Subcutaneous abdominal adipose tissue (tissue), 5 donors: ENCODE data around the gene TMEM92.

Experiments used
- H3K27ac ChIP-seq: one replicate; pipeline ENCODE4 v1.7.0; 2013; ENCODE audit warnings: low read depth, mild to moderate bottlenecking, inconsistent platforms, low read length, moderate library complexity
- H3K27me3 ChIP-seq, 5 donors: one replicate each; pipeline ENCODE4 v1.7.0; 2013; ENCODE audit warnings: low read length in 5 of 5, inconsistent platforms in 1 of 5; ENCODE audit not compliant: control insufficient read depth in 5 of 5, insufficient read depth in 4 of 5
- H3K36me3 ChIP-seq, 5 donors: one replicate each; pipeline ENCODE4 v1.7.0; 2013; ENCODE audit warnings: low read length in 5 of 5; ENCODE audit not compliant: control insufficient read depth in 5 of 5, insufficient read depth in 5 of 5
- H3K4me1 ChIP-seq, 5 donors: one replicate each; pipeline ENCODE4 v1.7.0; 2013; ENCODE audit warnings: low read length in 5 of 5, mild to moderate bottlenecking in 3 of 5, moderate library complexity in 1 of 5; ENCODE audit not compliant: control insufficient read depth in 5 of 5, insufficient read depth in 5 of 5
- H3K4me3 ChIP-seq, 5 donors: one replicate each; pipeline ENCODE4 v1.7.0; 2013; ENCODE audit warnings: low read length in 5 of 5, low read depth in 1 of 5
- H3K9ac ChIP-seq, 5 donors: one replicate each; pipeline ENCODE4 v1.7.0; 2013; ENCODE audit warnings: low read length in 5 of 5, mild to moderate bottlenecking in 4 of 5, moderate library complexity in 3 of 5
- H3K9me3 ChIP-seq, 5 donors: one replicate each; pipeline ENCODE4 v1.7.0; 2013; ENCODE audit warnings: low read length in 5 of 5; ENCODE audit not compliant: control insufficient read depth in 5 of 5
- donor health status: healthy.
- donor health status: healthy.
- donor health status: healthy.
- donor health status: healthy.
- donor health status: healthy.

Gene TMEM92

DNA sequence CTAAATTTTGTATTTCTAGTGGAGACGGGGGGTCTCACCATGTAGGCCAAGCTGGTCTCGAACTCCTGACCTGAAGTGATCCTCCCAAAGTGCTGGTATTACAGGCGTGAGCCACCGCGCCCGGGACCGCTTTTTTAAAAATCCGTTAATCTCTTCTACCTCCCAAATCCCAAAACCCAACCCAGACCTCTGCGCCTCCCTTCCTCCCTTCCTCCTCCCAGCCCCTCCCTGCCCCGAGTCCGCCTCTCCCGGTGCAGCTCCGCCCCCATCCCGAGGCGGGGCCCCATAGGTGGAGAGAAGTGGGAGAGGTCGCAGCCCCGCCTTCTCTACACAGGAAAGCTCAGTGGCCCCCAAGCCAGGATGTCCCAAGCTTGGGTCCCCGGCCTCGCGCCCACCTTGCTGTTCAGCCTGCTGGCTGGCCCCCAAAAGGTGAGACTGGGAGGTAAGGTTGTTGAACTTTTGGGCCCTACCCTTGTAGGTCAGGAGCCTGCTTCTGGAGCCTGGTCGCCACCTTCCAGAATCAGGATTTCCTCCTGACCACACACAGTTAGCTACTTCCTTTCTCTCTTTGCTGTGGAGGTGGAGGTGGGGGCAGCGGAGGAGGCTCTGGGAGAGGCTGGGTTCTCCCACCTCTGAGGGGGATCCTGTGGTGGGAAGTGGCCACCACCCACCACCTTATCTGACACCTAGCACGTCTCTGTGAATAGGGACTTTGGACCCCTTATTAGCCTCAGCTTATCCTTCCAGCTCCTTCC, at the start of gene TMEM92:
Gene TMEM92 (plus strand): TSS at position 325 of the 755 bp plus-strand sequence. CDS start 36 bp downstream, at position 361.
- H3K4me3 ChIP-seq: peak within 1 kb of the TSS in 2 of 5 donors; percentile 71 to 75
- peaks cover 13 to 37% (median 30%) of the 10 kb centered on the region in 5 donors for H3K27me3 ChIP-seq
- H3K36me3 ChIP-seq: no peaks in the 10 kb centered on the region
- H3K4me1 ChIP-seq: peaks cover 0 to 18% (median 16%) of the 10 kb centered on the region in 5 donors
- peak within 1 kb of the TSS in 1 of 5 donors; percentile 7 for H3K9ac ChIP-seq
- H3K9me3 ChIP-seq: no peaks in the 10 kb centered on the region
- H3K27ac ChIP-seq: no peak within 1 kb of the TSS

DNA sequence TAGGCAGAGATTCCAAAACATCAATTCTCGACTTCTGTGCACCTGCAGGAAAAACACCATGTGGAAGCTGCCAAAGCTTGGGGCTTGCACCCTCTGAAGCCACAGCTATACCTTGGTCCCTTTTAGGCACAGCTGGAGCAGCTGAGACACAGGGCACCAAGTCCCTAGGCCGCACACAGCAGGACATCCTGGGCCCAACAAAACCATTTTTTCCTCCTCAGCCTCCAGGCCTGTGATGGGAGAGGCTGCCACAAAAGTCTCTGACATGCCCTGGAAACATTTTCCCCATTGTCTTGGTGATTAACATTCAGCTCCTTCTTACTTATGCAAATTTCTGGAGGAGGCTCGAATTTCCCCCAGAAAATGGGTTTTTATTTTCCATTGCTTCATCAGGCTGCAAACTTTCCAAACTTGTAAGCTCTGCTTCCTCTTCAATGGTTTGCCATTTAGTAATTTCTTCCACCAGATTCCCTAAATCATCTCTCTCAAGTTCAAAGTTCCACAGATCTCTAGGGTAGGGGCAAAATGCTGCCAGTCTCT, 48.5 kb upstream of the TMEM92 start:
- peaks cover 0 to 8% (median 4%) of the 10 kb centered on the region in 5 donors for H3K9me3 ChIP-seq
- H3K4me1 ChIP-seq: peaks cover 5 to 24% (median 17%) of the 10 kb centered on the region in 5 donors
- H3K36me3 ChIP-seq: no peaks in the 10 kb centered on the region
- no peaks in the 10 kb centered on the region for H3K27me3 ChIP-seq
- H3K9ac ChIP-seq: no peak overlapping the region
- H3K27ac ChIP-seq: no peak overlapping the region
- H3K4me3 ChIP-seq: no peak overlapping the region

DNA sequence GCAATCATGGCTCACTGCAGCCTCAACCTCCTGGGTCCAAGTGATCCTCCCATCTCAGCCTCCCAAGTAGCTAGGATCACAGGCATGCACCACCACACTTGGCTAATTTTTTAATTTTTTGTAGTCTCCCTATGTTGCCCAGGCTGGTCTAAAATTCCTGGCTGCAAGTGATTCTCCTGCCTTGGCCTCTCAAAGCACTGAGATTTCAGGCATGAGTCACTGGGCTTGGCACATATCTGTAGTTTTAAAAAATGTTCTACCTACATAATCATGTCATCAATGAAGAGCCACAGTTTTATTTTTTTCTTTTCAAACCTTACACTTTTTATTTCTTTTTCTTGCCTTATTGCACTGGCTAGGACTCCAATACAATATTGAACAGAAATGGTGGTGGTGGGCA, 39.7 kb upstream of the TMEM92 start:
- peaks cover 0 to 5% (median 0%) of the 10 kb centered on the region in 5 donors for H3K9me3 ChIP-seq
- H3K36me3 ChIP-seq: no peaks in the 10 kb centered on the region
- no peak overlapping the region for H3K9ac ChIP-seq
- H3K27me3 ChIP-seq: peaks cover 0 to 4% (median 0%) of the 10 kb centered on the region in 5 donors
- H3K4me1 ChIP-seq: no peaks in the 10 kb centered on the region
- H3K27ac ChIP-seq: no peak overlapping the region
- no peak overlapping the region for H3K4me3 ChIP-seq

DNA sequence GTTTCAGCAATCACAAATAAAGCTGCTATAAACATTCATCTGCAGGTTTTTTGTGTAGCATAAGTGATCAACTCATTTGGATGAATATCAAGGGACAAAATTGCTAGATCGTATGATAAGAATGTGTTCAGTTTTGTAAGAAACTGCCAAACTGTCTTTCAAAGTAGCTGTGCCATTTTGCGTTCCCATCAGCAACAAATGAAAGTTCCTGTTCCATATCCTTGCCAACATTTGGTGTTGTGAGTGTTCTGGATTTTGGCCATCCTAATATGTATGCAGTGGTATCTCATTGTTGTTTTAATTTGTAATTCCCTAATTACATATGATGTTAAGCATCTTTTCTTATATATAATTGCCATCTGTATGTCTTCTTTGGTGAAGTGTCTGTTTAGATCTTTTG, 36.4 kb upstream of the TMEM92 start:
- Histone ChIP-seq H3K9ac (no peak overlapping the region), H3K27ac (no peak overlapping the region), H3K27me3 (peaks cover 0 to 4% (median 0%) of the 10 kb centered on the region in 5 donors), H3K36me3 (no peaks in the 10 kb centered on the region), H3K4me1 (no peaks in the 10 kb centered on the region), H3K4me3 (no peak overlapping the region), H3K9me3 (peaks cover 0 to 5% (median 0%) of the 10 kb centered on the region in 5 donors)

DNA sequence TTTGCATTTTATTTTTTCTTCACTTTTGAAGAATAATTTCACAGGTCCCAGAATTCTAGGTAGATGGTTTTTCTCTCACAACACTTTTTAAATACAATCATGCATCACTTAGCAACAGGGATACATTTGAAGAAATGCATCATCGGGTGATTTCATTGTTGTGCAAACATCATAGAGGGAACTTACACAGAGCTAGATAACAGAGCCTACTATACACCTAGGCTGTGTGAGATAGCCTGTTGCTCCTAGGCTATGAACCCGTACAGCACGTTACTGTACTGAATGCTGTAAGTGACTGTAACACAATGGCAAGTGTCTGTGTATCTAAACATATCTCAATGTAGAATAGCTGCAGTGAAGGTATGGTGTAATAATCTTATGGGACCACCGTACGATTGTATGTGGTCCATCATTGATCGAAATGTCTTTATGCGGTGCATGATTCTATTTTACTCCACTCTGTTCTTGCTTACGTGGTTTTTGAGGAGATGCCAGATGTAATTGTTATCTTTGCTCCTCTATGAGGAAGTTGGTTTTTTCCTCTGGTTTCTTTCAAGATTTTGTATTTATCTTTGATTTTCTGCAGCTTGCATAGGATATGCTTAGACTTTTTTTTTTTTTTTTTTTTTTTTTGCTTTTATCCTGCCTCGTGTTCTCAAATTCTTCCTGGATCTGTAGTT, 35.5 kb upstream of the TMEM92 start:
- Histone ChIP-seq H3K36me3 (no peaks in the 10 kb centered on the region), H3K27me3 (peaks cover 0 to 4% (median 0%) of the 10 kb centered on the region in 5 donors), H3K4me3 (no peak overlapping the region), H3K4me1 (no peaks in the 10 kb centered on the region), H3K9ac (no peak overlapping the region), H3K9me3 (peaks cover 0 to 5% (median 0%) of the 10 kb centered on the region in 5 donors), H3K27ac (no peak overlapping the region)

DNA sequence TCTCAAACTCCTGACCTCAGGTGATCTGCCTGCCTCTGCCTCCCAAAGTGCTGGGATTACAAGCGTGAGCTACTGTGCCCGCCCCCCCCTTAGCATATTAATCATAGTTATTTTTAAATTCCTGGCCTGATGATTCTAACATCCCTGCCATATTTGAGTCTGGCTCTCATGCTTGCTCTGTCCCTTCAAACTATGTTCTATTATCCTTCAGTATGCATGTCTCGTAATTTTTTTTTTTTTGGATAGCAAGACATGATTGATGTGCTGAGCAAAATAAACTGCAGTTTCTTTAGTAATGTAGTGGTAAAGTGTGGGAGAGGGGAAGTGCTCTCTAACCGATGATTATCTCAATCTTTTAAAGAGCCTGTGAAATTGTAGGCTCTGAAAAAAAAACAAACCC, 34.3 kb upstream of the TMEM92 start:
- Histone ChIP-seq H3K27me3 (peaks cover 0 to 4% (median 0%) of the 10 kb centered on the region in 5 donors), H3K4me3 (no peak overlapping the region), H3K9me3 (no peaks in the 10 kb centered on the region), H3K9ac (no peak overlapping the region), H3K4me1 (no peaks in the 10 kb centered on the region), H3K27ac (no peak overlapping the region), H3K36me3 (no peaks in the 10 kb centered on the region)

DNA sequence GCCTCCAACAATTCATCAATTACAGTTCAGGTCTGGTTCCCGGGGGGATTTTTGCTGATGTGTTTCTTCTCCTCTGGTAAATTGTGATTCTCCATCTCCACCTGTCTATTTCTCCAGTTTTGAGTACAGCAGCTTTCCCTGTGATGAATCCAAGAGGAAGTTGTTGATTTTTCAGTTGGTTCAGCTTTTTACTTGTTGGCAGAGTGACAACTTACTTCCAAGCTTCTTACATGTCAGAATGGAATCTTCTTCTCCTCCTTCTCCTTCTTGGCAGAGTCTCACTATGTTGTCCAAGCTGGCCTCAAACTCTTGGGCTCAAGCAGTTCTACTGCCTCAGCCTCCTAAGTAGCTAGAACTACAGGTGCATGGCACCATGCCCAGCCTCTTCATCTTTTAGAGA, 33.4 kb upstream of the TMEM92 start:
- Histone ChIP-seq H3K27me3 (no peaks in the 10 kb centered on the region), H3K4me1 (no peaks in the 10 kb centered on the region), H3K9ac (no peak overlapping the region), H3K27ac (no peak overlapping the region), H3K9me3 (no peaks in the 10 kb centered on the region), H3K36me3 (no peaks in the 10 kb centered on the region), H3K4me3 (no peak overlapping the region)

DNA sequence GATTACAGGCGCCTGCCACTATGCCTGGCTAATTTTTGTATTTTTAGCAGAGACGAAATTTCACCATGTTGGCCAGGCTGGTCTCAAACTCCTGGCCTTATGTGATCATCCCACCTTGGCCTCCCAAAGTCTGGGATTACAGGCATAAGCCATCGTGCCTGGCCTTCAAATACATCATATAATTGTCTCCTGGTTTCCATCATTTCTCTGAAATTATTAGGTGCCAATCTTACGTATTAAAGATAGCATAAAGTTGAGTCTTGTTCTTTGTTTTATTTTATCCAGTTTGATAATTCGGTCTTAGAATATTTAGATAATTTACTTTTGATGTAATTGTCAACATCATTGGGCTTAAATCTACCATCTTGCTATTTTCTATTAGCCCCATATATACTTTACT, 32.8 kb upstream of the TMEM92 start:
- Histone ChIP-seq H3K4me3 (no peak overlapping the region), H3K27me3 (no peaks in the 10 kb centered on the region)

DNA sequence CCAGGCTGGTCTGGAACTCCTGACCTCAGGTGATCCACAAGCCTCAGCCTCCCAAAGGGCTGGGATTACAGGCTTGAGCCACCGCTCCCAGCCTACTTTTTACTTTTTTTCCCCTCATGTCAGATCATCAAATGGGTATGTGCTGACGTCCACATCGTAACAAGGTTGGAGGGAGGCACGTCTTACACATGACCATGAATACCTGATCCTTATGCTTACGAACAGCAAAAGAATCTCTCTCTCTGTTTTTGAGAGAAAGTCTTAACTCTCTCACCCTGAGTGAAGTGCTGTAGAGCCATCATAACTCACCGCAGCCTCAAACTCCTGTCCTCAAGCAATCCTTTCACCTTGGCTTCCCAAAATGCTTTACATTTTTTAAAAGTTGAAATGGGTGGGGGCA, 29.5 kb upstream of the TMEM92 start:
- Histone ChIP-seq H3K36me3 (no peaks in the 10 kb centered on the region), H3K27ac (no peak overlapping the region), H3K9ac (no peak overlapping the region), H3K4me1 (no peaks in the 10 kb centered on the region), H3K4me3 (no peak overlapping the region), H3K9me3 (peaks cover 0 to 8% (median 8%) of the 10 kb centered on the region in 5 donors), H3K27me3 (no peaks in the 10 kb centered on the region)

More for the DNA sequence above, 32.8 kb upstream of the TMEM92 start:
- Histone ChIP-seq H3K36me3 (no peaks in the 10 kb centered on the region), H3K4me1 (no peaks in the 10 kb centered on the region), H3K27ac (no peak overlapping the region), H3K9ac (no peak overlapping the region), H3K9me3 (no peaks in the 10 kb centered on the region)

DNA sequence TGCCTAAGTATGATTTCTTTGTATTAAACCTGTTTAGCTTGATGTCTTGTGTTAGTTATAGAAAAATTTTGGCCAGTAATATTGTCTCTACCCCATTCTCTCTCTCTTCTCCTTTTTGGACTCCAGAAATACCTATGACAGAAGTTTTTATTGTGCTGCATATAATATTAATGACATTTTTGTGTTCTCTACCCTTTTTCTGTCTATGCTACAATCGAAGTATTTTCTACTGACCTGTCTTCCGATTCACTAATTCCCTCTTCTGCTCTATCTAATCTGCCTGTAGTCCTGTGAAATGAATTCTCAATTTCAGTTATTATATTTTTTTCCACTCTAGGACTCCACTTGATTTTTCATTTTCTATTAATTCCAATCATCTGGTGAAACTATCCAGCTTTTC, 26.0 kb upstream of the TMEM92 start:
- no peaks in the 10 kb centered on the region for H3K36me3 ChIP-seq
- no peak overlapping the region for H3K4me3 ChIP-seq
- no peak overlapping the region for H3K9ac ChIP-seq
- H3K27ac ChIP-seq: no peak overlapping the region
- H3K4me1 ChIP-seq: no peaks in the 10 kb centered on the region
- peaks cover 0 to 8% (median 8%) of the 10 kb centered on the region in 5 donors for H3K9me3 ChIP-seq
- no peaks in the 10 kb centered on the region for H3K27me3 ChIP-seq
